Activated effector memory CD4-positive, alpha-beta T cell treated with Interleukin-2 at 50 U/mL for 16 hours (primary cell): ENCODE data around the gene PDGFB.

Experiments
- DNase-seq: peaks from one replicate; pipeline ENCODE4 v3.0.0-alpha.2; 2020

Gene PDGFB

GRCh38 chr22:39253435-39254070, 8.8 kb upstream of the PDGFB start:
- DNase-seq: peak; percentile 11

GRCh38 chr22:39252461-39253434, 8.0 kb upstream of the PDGFB start:
- no peak for DNase-seq

- DNase-seq: no peak
Observed at GRCh38 chr22:39251762-39252460, 7.1 kb upstream of the PDGFB start.

- DNase-seq: no peak
Observed at GRCh38 chr22:39250838-39251237, 6.1 kb upstream of the PDGFB start.

GRCh38 chr22:39250131-39250530, 5.3 kb upstream of the PDGFB start:
- DNase-seq: no peak

- no peak for DNase-seq
Observed at GRCh38 chr22:39249086-39249704, 4.4 kb upstream of the PDGFB start.

- DNase-seq: no peak
Observed at GRCh38 chr22:39248254-39248653, 3.5 kb upstream of the PDGFB start.

- no peak for DNase-seq
Observed at GRCh38 chr22:39247361-39247760, 2.6 kb upstream of the PDGFB start.

- DNase-seq: no peak
Observed at GRCh38 chr22:39246690-39247332, 2.0 kb upstream of the PDGFB start.

- DNase-seq: no peak
Observed at GRCh38 chr22:39246217-39246616, 1.4 kb upstream of the PDGFB start.

- DNase-seq: no peak
Observed at GRCh38 chr22:39245130-39246039, 603 bp upstream of the PDGFB start.

- DNase-seq: peak; percentile 18
Observed at GRCh38 chr22:39244136-39244495, 666 bp downstream of the PDGFB start.

- DNase-seq: no peak
Observed at GRCh38 chr22:39243439-39244135, 1.2 kb downstream of the PDGFB start.

- peak; percentile 42 for DNase-seq
Observed at GRCh38 chr22:39242595-39243438, 2.0 kb downstream of the PDGFB start.

- peak; percentile 57 for DNase-seq
Observed at GRCh38 chr22:39241794-39242594, 2.8 kb downstream of the PDGFB start.

- peak; percentile 51 for DNase-seq
Observed at GRCh38 chr22:39240831-39241793, 3.7 kb downstream of the PDGFB start.

- peak; percentile 25 for DNase-seq
Observed at GRCh38 chr22:39239561-39240423, 5.0 kb downstream of the PDGFB start.
